ENCODE data around the gene KRTAP6-3. TPM values are rescaled to one million over a fixed set of nuclear protein-coding genes. Genes with fewer than 3 reads are reported as not detected.

The KRTAP6-3 gene
- total RNA-seq, 4 donors from 2014 or later: not detected

DNA sequence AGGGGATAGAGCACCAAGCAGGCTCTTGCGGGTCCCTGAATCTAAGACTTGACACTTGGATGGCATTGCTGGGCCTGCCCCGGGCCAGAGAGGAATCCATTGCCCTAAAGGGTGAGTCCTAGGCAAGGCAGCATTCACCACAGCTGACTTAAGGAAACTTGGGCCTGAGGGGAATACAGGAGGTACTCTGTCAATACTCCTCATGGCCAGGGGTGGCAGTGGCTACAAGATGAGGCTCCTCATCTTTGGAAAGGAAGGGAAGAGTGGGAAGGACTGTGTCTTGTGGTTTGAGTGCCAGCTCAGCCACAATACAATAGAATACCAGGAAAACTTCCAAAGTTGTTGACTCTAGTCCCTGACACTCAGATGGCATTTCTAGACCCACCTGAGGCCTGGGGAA, 13.7 kb downstream of the KRTAP6-3 start:
- Histone ChIP-seq H3K4me3 (no peak overlapping the region), H3K9me3 (peaks cover 0 to 4% (median 0%) of the 10 kb centered on the region in 3 donors), H3K36me3 (no peaks in the 10 kb centered on the region), H3K27me3 (no peaks in the 10 kb centered on the region), H3K4me1 (no peaks in the 10 kb centered on the region), H3K27ac (no peak overlapping the region)
- DNase-seq: no peak
- intact Hi-C loops (cut with DNase I): no loop called here
- TF ChIP-seq, protein P1, sequence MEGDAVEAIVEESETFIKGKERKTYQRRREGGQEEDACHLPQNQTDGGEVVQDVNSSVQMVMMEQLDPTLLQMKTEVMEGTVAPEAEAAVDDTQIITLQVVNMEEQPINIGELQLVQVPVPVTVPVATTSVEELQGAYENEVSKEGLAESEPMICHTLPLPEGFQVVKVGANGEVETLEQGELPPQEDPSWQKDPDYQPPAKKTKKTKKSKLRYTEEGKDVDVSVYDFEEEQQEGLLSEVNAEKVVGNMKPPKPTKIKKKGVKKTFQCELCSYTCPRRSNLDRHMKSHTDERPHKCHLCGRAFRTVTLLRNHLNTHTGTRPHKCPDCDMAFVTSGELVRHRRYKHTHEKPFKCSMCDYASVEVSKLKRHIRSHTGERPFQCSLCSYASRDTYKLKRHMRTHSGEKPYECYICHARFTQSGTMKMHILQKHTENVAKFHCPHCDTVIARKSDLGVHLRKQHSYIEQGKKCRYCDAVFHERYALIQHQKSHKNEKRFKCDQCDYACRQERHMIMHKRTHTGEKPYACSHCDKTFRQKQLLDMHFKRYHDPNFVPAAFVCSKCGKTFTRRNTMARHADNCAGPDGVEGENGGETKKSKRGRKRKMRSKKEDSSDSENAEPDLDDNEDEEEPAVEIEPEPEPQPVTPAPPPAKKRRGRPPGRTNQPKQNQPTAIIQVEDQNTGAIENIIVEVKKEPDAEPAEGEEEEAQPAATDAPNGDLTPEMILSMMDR (IDR thresholded peaks at IDR 0.05): no peak
- no peak for TF ChIP-seq POLR2A (IDR thresholded peaks at IDR 0.05)
- WGBS, 2 donors: 93% methylated on average over 2 of the region's 2 CpGs; no CpG with 5 or more reads in 1 of the 2 donors

DNA sequence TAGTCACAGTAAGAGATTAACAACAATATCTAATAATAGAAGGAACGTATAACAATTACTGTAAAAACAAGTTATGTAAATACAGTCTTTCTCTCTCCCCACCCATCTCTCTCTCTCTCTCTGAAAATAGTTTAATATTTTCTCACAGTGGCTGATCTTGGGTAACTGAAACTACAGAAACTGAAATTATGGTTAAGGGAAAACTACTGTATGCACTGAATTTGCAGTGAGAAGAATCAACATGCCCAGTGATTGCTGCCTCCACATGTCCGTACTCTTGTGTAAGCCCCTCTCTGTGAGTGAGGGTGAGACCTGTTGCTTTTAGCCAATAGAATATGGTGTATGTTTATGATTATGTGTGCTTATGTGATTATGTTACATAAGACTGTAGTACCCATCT, 19.9 kb downstream of the KRTAP6-3 start:
- no peak overlapping the region for H3K4me3 ChIP-seq
- H3K4me1 ChIP-seq: no peaks in the 10 kb centered on the region
- no peak for DNase-seq
- WGBS, 2 donors: 53 to 68% methylated on average over 2 of the region's 2 CpGs
- H3K27me3 ChIP-seq: no peaks in the 10 kb centered on the region
- intact Hi-C loops (cut with DNase I): no loop called here
- no peaks in the 10 kb centered on the region for H3K36me3 ChIP-seq
- TF ChIP-seq, protein P1 (IDR thresholded peaks at IDR 0.05): no peak
- TF ChIP-seq POLR2A (IDR thresholded peaks at IDR 0.05): no peak
- H3K27ac ChIP-seq: no peak overlapping the region
- no peaks in the 10 kb centered on the region for H3K9me3 ChIP-seq

DNA sequence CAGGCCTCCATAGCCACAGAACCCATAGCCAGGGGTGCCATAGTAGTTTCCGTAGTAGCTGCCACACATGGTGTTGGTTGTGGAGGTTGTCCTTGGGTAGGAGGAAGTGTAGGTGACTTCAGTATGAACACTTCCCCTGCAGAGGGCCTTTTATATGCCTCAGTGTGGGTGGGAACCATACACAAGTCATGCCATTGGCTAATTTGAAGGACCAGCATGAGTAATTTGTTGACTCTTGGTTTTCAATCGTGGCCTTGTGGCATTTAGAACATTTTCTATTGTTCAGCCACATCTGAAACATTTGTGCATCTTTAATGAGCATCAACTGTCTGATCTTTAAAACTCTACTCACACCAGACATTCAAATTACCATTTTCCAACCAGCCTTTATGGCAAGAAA, 21.6 kb downstream of the KRTAP6-3 start, which contains the start of gene KRTAP6-1:
KRTAP6-1 (minus strand) TSS at position 95 of the 400 bp plus-strand sequence; CDS start at position 69, 26 bp downstream.
- Histone ChIP-seq H3K4me1 (no peaks in the 10 kb centered on the region), H3K27me3 (no peaks in the 10 kb centered on the region), H3K27ac (no peak within 1 kb of the TSS), H3K4me3 (no peak within 1 kb of the TSS), H3K36me3 (no peaks in the 10 kb centered on the region), H3K9me3 (no peaks in the 10 kb centered on the region)
- intact Hi-C loops (cut with DNase I): no loop called here
- no peak for DNase-seq
- 61 to 65% methylated on average over 2 of the region's 2 CpGs for WGBS, 2 donors
- TF ChIP-seq POLR2A (IDR thresholded peaks at IDR 0.05): no peak
- TF ChIP-seq, protein P1 (IDR thresholded peaks at IDR 0.05): no peak

DNA sequence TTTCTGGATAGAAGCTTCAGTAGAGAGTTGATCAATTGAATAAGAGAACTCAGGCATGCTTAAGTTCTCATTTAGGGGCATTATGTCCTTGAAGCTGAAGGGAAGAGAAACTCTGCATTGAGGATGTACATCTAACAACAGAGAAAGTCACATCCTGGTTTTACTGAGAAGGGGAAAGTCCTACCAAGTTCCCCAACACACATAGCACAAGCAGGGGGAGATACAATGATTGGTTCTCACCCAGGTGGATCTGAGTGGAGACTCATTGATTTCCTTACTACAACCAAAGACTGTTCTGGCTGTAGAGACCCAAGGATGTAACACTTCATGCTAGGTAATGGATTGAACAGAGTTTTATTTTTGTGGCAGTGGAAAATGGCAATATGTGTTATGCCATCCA, 23.0 kb downstream of the KRTAP6-3 start:
- Histone ChIP-seq H3K4me1 (no peaks in the 10 kb centered on the region), H3K9me3 (no peaks in the 10 kb centered on the region), H3K36me3 (no peaks in the 10 kb centered on the region), H3K27me3 (no peaks in the 10 kb centered on the region), H3K27ac (no peak overlapping the region), H3K4me3 (no peak overlapping the region)
- DNase-seq: no peak
- no peak for TF ChIP-seq POLR2A (IDR thresholded peaks at IDR 0.05)
- TF ChIP-seq, protein P1 (IDR thresholded peaks at IDR 0.05): no peak
- intact Hi-C loops (cut with DNase I): no loop called here

DNA sequence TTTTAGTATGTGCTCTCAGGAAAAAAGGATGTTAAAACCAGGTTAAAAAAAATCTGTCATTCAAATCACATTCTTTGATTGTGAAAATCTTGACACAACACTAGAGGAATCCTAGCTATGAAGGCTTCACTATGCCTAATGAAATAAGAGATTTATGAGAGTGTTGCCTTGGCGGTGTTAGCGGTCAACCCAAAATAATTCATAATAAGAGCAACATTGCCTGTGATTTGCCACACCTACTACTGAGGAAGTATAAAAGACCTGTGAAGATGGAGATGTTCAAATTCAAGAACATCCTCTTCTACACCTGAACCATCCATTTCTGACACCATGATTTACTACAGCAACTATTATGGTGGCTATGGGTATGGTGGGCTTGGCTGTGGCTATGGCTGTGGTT, 23.9 kb downstream of the KRTAP6-3 start, which contains the start of gene KRTAP20-1:
KRTAP20-1 (plus strand) TSS at position 301 of the 400 bp plus-strand sequence; CDS start at position 331, 30 bp downstream.
- Histone ChIP-seq H3K36me3 (no peaks in the 10 kb centered on the region), H3K4me3 (no peak within 1 kb of the TSS), H3K4me1 (no peaks in the 10 kb centered on the region), H3K9me3 (no peaks in the 10 kb centered on the region), H3K27ac (no peak within 1 kb of the TSS), H3K27me3 (no peaks in the 10 kb centered on the region)
- intact Hi-C loops (cut with DNase I): no loop called here
- DNase-seq: no peak
- 90 to 97% methylated on average over 2 of the region's 2 CpGs for WGBS, 2 donors
- TF ChIP-seq, protein P1 (IDR thresholded peaks at IDR 0.05): no peak

Data from esophagus squamous epithelium (tissue), 5 donors.